GM12801 (cell line): ENCODE data around the gene PRKG1.

ENCODE experiments used
- TF ChIP-seq, protein P1 (sequence below): IDR thresholded peaks from one replicate; pipeline ENCODE4 v1.5.1; 2011; ENCODE audit warnings: control low read depth; ENCODE audit not compliant: insufficient read length; ENCODE audit errors: extremely low read depth

The PRKG1 gene

DNA sequence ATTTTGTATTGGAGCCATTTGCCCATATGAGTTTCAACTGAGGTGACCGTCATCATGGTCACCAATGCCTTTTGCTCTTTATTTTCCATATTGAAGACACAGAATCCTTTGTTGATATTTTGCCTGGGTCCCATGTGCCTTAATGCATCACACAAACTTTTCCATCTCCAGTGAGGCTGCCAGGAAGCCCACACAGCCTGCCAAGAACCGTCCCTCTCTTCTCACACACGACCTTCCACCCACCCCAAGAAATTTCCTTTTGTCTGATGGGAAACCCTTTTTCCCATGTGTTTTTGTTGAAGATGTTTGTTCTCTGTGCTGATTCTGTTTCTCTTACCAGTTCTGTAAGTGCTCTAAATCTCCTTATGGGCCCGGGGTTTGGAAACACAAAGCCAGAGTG lies 456.3 kb downstream of the PRKG1 start:
- TF ChIP-seq, protein P1, sequence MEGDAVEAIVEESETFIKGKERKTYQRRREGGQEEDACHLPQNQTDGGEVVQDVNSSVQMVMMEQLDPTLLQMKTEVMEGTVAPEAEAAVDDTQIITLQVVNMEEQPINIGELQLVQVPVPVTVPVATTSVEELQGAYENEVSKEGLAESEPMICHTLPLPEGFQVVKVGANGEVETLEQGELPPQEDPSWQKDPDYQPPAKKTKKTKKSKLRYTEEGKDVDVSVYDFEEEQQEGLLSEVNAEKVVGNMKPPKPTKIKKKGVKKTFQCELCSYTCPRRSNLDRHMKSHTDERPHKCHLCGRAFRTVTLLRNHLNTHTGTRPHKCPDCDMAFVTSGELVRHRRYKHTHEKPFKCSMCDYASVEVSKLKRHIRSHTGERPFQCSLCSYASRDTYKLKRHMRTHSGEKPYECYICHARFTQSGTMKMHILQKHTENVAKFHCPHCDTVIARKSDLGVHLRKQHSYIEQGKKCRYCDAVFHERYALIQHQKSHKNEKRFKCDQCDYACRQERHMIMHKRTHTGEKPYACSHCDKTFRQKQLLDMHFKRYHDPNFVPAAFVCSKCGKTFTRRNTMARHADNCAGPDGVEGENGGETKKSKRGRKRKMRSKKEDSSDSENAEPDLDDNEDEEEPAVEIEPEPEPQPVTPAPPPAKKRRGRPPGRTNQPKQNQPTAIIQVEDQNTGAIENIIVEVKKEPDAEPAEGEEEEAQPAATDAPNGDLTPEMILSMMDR, result no peak

DNA sequence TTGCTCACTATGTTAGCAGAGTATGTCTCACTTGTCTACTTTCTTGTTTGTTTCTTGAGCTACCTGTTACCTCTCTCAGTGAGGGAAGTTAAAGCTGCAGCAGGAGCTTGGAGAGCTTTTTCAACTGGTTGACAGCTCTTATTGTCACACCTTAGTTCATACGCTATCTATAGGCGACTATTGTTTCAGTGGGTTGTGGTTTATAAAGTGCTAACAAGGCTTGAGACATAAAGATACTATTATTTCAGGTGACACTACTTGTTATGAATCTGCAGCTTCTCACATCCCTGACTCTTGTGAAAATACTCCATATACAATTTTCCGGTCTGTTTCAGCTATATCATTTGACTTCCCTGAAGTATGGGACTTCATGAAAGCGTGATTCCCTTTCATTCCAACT lies 457.8 kb downstream of the PRKG1 start:
- TF ChIP-seq, protein P1, result no peak

DNA sequence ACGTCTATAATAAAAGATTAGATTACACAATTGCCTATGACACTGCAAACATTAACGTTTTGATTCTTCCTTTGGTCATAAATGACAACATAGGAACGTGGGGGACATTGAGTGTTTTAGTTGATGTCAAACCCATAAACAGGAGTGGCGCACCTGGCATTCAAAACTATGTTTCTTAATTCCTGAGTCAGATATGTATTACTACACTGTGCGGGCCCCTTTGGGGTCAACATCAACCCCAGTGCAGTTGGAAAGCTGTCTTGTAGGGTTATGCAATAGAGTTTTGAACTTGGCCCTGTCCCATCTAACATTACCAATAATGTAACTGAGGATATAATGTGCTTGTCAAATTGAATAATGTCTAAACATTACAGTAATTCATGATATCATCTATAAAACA lies 468.6 kb downstream of the PRKG1 start:
- TF ChIP-seq, protein P1, result no peak

DNA sequence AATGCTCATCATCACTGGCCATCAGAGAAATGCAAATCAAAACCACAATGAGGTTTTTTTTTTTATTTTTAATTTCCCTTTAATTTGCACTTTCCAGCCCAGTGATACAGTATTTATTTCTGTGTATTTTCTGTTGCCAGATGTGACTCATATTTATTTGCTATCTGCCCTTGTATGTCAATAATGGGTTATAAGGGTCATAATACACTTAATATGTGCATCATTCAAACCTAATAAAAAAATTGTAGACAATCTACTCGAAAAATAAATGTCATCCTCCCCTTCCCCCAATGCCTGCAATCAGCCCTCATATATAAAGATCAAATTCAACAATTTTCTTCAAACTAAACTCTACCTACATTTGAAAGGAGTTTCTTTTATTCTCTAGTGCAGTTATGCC lies 470.6 kb downstream of the PRKG1 start:
- TF ChIP-seq, protein P1, result no peak

DNA sequence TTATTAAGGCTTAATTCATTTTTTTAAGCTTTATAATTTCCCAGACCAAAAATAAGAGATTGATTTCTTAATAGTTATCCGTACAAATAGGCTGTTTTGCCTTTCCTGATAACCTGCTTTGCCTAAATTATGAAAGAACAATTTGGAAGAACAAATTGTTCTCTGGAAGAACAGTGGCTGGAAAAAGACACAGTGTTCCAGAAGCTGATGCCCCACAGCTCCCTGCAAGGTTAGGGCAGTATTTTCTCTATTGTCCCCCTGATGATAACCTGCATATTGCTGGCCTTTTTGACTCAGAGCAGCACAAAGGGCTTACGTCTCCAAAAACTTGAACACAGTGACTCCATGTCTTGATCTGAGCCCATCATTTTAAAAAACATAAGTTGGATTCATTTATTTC lies 473.7 kb downstream of the PRKG1 start:
- TF ChIP-seq, protein P1, result no peak

DNA sequence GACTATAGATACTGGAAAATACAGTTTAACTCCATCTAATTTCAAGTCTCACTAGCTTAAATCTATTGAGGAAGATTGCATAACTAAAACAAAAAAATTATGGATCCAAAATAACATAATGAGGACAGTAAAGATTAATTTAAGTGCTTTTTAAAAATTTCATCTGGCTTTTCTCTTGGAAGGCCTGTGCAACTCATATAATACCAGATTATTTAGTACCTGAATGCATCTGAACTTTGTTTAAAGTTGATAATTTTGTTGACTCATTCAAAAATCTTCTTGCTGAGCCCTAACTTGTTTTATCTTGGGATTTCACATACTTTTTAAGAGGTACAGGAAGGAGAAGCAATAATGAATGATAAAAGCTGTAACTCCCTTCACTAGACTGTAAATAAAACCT lies 478.6 kb downstream of the PRKG1 start:
- TF ChIP-seq, protein P1, result no peak

DNA sequence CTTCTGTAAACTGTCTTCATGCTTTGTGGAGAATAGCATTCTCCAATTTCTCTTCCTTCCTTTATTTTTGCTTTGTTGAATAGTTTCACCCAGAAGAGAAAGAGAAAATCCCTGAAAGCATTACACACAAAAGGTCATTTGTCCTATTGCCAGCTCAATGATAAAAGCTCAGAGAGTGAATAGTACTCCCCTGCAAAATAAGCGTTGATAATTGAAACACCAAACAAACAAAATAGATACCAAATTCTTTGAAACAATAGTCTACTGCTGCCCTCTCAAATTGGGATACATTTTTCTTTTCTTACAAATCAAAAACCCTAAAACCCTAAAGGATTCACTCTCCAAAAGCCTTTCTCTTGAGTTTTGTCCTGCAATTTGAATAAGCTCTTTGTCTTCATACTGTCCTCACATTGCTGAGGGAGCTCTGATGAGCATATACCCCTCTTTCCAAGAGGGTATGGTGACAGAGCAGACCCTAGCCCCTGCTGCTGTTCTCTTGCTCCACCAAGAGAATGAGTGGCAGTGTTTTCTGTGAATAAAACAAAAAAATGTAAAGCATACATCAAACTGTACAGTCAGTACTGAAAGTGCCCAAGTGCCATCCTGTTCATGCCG lies 490.7 kb downstream of the PRKG1 start:
- TF ChIP-seq, protein P1, result no peak
